Parathyroid adenoma (tissue), 2 donors: ENCODE data around the gene TCF15.

ENCODE experiments used
- H2AFZ ChIP-seq: fragments of 300-600 bp; sonication (generic); one replicate; pipeline ENCODE4 v1.7.0; 2017; ENCODE audit warnings: antibody characterized with exemption, mild to moderate bottlenecking
- H3K27ac ChIP-seq: fragments of 300-600 bp; sonication (generic); one replicate; pipeline ENCODE4 v1.7.0; 2017
- H3K27me3 ChIP-seq: fragments of 300-600 bp; sonication (generic); one replicate; pipeline ENCODE4 v1.7.0; 2017; ENCODE audit warnings: low read length; ENCODE audit not compliant: control insufficient read depth, insufficient read depth
- H3K36me3 ChIP-seq: fragments of 300-600 bp; sonication (generic); one replicate; pipeline ENCODE4 v1.7.0; 2017; ENCODE audit warnings: low read length; ENCODE audit not compliant: control insufficient read depth, insufficient read depth
- H3K4me1 ChIP-seq: fragments of 300-600 bp; sonication (generic); one replicate; pipeline ENCODE4 v1.7.0; 2017; ENCODE audit warnings: control low read depth
- H3K4me2 ChIP-seq: fragments of 300-600 bp; sonication (generic); one replicate; pipeline ENCODE4 v1.7.0; 2017; ENCODE audit warnings: low read length
- H3K4me3 ChIP-seq: fragments of 300-600 bp; sonication (generic); one replicate; pipeline ENCODE4 v1.7.0; 2017; ENCODE audit warnings: low read depth, low read length
- H3K79me2 ChIP-seq: fragments of 300-600 bp; sonication (generic); one replicate; pipeline ENCODE4 v1.7.0; 2017; ENCODE audit warnings: control low read depth
- H3K9ac ChIP-seq: fragments of 300-600 bp; sonication (generic); one replicate; pipeline ENCODE4 v1.7.0; 2017; ENCODE audit warnings: mild to moderate bottlenecking
- H3K9me3 ChIP-seq: fragments of 300-600 bp; sonication (generic); one replicate; pipeline ENCODE4 v1.7.0; 2017; ENCODE audit warnings: low read length; ENCODE audit not compliant: control insufficient read depth
- CTCF ChIP-seq: fragments of 300-600 bp; sonication (generic); IDR thresholded peaks from one replicate; pipeline ENCODE4 v1.7.0; 2017; ENCODE audit warnings: antibody characterized with exemption, mild to moderate bottlenecking
- donor health status: primary hyperparathyroidism.

The TCF15 gene

GRCh38 chr20:560680-561079 lies 49.4 kb downstream of the TCF15 start:
- H3K79me2 ChIP-seq: no peaks in the 10 kb centered on the region
- no peak for TF ChIP-seq CTCF
- H3K4me2 ChIP-seq: no peak overlapping the region
- no peak overlapping the region for H3K9ac ChIP-seq
- H3K27me3 ChIP-seq: no peaks in the 10 kb centered on the region
- H3K9me3 ChIP-seq: no peaks in the 10 kb centered on the region
- H3K27ac ChIP-seq: no peak overlapping the region
- H2AFZ ChIP-seq: no peak overlapping the region
- H3K36me3 ChIP-seq: no peaks in the 10 kb centered on the region
- peaks cover 3% of the 10 kb centered on the region for H3K4me1 ChIP-seq
- no peak overlapping the region for H3K4me3 ChIP-seq

GRCh38 chr20:558117-558516 lies 52.0 kb downstream of the TCF15 start:
- H2AFZ ChIP-seq: no peak overlapping the region
- H3K4me2 ChIP-seq: no peak overlapping the region
- no peak overlapping the region for H3K27ac ChIP-seq
- no peak overlapping the region for H3K9ac ChIP-seq
- no peaks in the 10 kb centered on the region for H3K79me2 ChIP-seq
- no peaks in the 10 kb centered on the region for H3K9me3 ChIP-seq
- H3K36me3 ChIP-seq: no peaks in the 10 kb centered on the region
- TF ChIP-seq CTCF: no peak
- H3K4me3 ChIP-seq: no peak overlapping the region
- H3K27me3 ChIP-seq: no peaks in the 10 kb centered on the region
- peaks cover 7% of the 10 kb centered on the region for H3K4me1 ChIP-seq

GRCh38 chr20:556984-557383 lies 53.1 kb downstream of the TCF15 start:
- H3K79me2 ChIP-seq: no peaks in the 10 kb centered on the region
- H3K4me3 ChIP-seq: no peak overlapping the region
- no peak overlapping the region for H3K9ac ChIP-seq
- H3K27me3 ChIP-seq: no peaks in the 10 kb centered on the region
- no peak overlapping the region for H3K4me2 ChIP-seq
- no peak for TF ChIP-seq CTCF
- H2AFZ ChIP-seq: no peak overlapping the region
- H3K27ac ChIP-seq: no peak overlapping the region
- peaks cover 7% of the 10 kb centered on the region for H3K4me1 ChIP-seq
- H3K9me3 ChIP-seq: no peaks in the 10 kb centered on the region
- no peaks in the 10 kb centered on the region for H3K36me3 ChIP-seq

DNA sequence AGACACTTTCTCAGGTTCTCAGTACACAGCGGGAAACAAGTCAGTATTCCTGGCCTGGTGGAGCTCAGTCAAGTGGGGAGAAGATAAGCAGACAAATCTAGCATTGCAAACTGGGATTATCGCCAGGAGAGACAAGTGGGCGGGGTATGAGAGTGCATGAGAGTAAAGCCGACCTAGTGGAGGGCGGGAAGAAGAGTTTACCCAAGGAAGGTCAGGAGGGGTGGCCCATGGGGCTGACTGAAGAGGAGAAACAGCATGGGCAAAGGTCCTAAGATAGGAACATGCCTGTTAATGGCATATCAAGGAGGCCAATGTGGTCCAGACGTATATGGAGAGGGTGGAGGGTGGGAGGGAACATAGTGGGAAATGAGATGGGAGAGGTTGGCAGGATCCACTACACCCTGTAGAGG lies 54.1 kb downstream of the TCF15 start:
- Histone ChIP-seq H3K4me2 (no peak overlapping the region), H2AFZ (peak overlapping the region; percentile 63), H3K27me3 (no peaks in the 10 kb centered on the region), H3K36me3 (no peaks in the 10 kb centered on the region), H3K9ac (no peak overlapping the region), H3K9me3 (no peaks in the 10 kb centered on the region), H3K4me1 (peaks cover 7% of the 10 kb centered on the region), H3K4me3 (no peak overlapping the region), H3K27ac (no peak overlapping the region), H3K79me2 (no peaks in the 10 kb centered on the region)
- TF ChIP-seq CTCF: no peak
